Tibial artery (tissue), 4 donors: ENCODE measurements around the gene PDE1C.

Experiments
- DNase-seq, 2 donors: peaks; one replicate each; pipeline ENCODE4 v3.0.0-alpha.2; 2019
- H3K27ac ChIP-seq, 2 donors: fragments of 200-600 bp; sonication (generic) in 1 of 2; 1 replicate in 1 of 2; 2 replicates in 1 of 2; pipeline ENCODE4 v1.5.1; 2018 to 2019; ENCODE audit warnings: mild to moderate bottlenecking in 1 of 2
- H3K27me3 ChIP-seq, 2 donors: fragments of 200-600 bp; sonication (generic) in 1 of 2; one replicate each; pipeline versions ENCODE4 v1.5.1 to v1.6.0; 2016 to 2019
- H3K36me3 ChIP-seq, 3 donors: fragments of 200-600 bp; sonication (generic) in 2 of 3; one replicate each; pipeline ENCODE4 v1.5.1; 2016 to 2019; ENCODE audit warnings: mild to moderate bottlenecking in 2 of 3
- H3K4me1 ChIP-seq, 4 donors: fragments of 200-600 bp; sonication (generic) in 2 of 4; 1 replicate in 3 of 4; 2 replicates in 1 of 4; pipeline ENCODE4 v1.5.1; 2016 to 2019
- H3K4me3 ChIP-seq, 2 donors: fragments of 200-600 bp; sonication (generic) in 1 of 2; 1 replicate in 1 of 2; 2 replicates in 1 of 2; pipeline ENCODE4 v1.5.1; 2018 to 2019; ENCODE audit warnings: mild to moderate bottlenecking in 2 of 2
- H3K9me3 ChIP-seq, 3 donors: fragments of 200-600 bp; sonication (generic) in 1 of 3; one replicate each; pipeline ENCODE4 v1.5.1; 2016 to 2019
- intact Hi-C: fragments of 100-400 bp; cut with DNase I; formaldehyde crosslinking; loops from one replicate; pipeline ENCODE4 v1.15.0; 2023; ENCODE audit warnings: low total_unique reads
- TF ChIP-seq, protein P1 (sequence below), 2 experiments: fragments of 200-600 bp in 1 of 2; fragments of 450-650 bp in 1 of 2; IDR thresholded peaks; one replicate each; pipeline ENCODE4 v1.5.1; 2017 to 2019; ENCODE audit warnings: antibody characterized with exemption in 2 of 2, mild to moderate bottlenecking in 1 of 2, moderate library complexity in 1 of 2

Gene PDE1C

DNA sequence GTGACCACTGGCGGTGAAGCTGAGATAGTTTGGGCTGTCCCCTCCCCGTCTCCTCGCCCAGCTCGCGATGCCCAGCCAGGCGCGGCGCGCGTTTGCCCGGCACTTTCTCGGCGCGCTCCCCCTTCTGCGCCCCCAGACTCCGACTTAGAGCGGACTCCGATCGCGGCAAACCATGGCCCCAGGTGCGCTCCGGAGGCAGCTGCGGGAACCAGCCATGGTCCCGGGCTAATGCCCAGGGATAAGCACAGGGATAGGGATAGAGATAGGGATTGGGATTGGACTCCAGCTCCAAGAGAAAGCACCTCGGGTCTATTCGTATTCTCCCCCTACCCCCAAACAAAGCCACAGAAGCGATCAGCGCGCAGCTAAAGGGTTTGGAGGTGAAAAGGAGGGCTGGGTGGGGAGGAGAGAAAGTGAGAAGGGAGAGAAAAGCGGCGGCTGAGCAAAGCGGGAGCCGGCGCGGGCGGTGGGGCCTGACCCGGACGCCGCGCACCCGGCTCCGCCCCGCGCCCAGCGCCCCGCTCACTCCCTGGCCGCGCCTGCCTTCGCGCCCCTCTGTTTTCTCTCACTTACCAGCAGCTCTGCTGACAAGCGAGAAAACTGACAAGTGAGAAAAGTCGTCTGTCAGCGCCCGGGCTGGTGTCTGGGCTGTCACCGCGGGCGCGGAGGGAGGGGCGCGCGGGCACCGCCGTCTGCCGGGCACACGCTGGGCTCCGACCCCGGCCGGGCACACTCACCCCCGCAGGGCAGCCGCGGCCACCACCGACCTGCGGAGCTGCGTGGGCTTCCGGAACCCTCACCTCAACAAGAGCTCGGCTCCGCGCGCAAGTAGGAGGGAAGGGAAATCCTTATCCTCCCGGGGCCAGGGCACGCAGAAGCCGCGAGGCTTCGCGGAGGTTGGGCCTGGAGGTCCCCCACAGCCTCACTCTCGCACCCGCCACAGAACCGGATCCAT, at the start of gene PDE1C:
PDE1C (minus strand) TSS at position 2 of the 955 bp plus-strand sequence.
- H3K27ac ChIP-seq: peak within 1 kb of the TSS; percentile 86 to 87
- no peak for DNase-seq
- TF ChIP-seq, protein P1, sequence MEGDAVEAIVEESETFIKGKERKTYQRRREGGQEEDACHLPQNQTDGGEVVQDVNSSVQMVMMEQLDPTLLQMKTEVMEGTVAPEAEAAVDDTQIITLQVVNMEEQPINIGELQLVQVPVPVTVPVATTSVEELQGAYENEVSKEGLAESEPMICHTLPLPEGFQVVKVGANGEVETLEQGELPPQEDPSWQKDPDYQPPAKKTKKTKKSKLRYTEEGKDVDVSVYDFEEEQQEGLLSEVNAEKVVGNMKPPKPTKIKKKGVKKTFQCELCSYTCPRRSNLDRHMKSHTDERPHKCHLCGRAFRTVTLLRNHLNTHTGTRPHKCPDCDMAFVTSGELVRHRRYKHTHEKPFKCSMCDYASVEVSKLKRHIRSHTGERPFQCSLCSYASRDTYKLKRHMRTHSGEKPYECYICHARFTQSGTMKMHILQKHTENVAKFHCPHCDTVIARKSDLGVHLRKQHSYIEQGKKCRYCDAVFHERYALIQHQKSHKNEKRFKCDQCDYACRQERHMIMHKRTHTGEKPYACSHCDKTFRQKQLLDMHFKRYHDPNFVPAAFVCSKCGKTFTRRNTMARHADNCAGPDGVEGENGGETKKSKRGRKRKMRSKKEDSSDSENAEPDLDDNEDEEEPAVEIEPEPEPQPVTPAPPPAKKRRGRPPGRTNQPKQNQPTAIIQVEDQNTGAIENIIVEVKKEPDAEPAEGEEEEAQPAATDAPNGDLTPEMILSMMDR (IDR thresholded peaks at IDR 0.05): no peak
- no peaks in the 10 kb centered on the region for H3K36me3 ChIP-seq
- intact Hi-C loops: no loop called here
- H3K4me1 ChIP-seq: peaks cover 0 to 44% (median 14%) of the 10 kb centered on the region in 4 donors
- H3K4me3 ChIP-seq: peak within 1 kb of the TSS; percentile 73 to 79
- H3K27me3 ChIP-seq: no peaks in the 10 kb centered on the region
- H3K9me3 ChIP-seq: no peaks in the 10 kb centered on the region

DNA sequence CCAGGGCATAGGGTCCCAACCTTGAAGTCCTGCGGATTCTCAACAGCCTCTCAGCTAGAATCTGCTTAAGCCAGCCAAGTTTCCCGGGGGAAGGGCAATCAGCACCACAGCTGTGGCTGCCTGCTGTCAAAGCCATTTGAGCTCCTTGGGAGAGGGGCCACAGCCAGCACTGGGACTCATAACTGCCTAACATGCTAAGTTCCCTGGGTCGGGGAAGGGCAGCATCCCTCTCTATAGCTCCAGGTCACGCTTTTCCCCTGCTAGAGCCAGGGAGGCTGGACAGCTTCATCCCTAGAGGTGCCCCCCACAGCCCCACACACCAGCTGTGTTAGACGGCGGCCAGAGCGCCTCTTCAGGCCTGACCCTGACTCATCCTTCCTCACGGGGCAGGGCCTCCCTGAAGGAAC, 49.6 kb upstream of the PDE1C start:
- H3K9me3 ChIP-seq: no peaks in the 10 kb centered on the region
- H3K27ac ChIP-seq: no peak overlapping the region
- H3K4me1 ChIP-seq: no peaks in the 10 kb centered on the region
- H3K4me3 ChIP-seq: no peak overlapping the region
- H3K36me3 ChIP-seq: no peaks in the 10 kb centered on the region
- no peak for DNase-seq
- intact Hi-C loops: no loop called here
- no peaks in the 10 kb centered on the region for H3K27me3 ChIP-seq
- TF ChIP-seq, protein P1 (IDR thresholded peaks at IDR 0.05): no peak

DNA sequence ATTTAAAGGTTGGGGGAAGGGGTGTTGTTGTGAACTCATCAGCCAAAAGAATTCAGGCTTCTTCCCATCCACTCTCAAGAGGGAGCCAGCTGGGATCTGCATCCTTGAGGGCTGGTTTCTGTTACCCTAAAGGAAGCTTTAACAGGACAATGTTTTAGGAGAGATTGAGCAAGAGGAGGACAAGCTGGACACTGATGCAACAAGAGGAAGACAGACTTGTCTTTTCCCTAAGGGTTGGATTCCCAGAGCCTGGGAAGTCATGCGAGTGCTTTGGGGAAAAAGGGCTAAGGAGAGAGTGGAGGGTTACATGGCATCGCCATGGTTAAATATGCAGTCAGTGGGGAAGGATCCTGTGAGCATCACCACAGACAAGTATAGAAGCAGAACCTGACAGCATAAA, 47.6 kb upstream of the PDE1C start:
- H3K4me3 ChIP-seq: no peak overlapping the region

DNA sequence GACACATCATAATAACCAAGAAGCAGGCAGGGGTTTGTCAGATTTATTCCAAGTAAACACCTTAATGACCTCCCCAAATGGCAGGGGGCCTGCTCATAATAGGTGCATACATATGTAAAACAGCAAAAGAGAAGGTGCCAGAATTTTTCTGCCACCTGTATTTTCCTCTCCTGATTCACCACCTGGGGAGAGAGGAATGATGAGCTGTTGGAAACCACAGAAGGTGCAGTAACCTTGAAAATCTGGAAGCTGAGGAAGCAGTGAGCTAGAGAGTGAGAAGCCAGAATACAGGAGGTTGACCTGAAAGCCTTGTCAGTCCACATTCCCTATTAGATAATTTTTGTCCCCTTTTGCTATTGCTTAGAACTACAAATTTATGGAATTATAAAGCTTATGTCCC, 46.2 kb upstream of the PDE1C start:
- DNase-seq: no peak
- TF ChIP-seq, protein P1 (IDR thresholded peaks at IDR 0.05): no peak
- no peak overlapping the region for H3K4me3 ChIP-seq
- intact Hi-C loops: no loop called here
- peaks cover 0 to 12% (median 3%) of the 10 kb centered on the region in 3 donors for H3K9me3 ChIP-seq
- H3K4me1 ChIP-seq: no peaks in the 10 kb centered on the region
- H3K36me3 ChIP-seq: no peaks in the 10 kb centered on the region
- no peak overlapping the region for H3K27ac ChIP-seq
- no peaks in the 10 kb centered on the region for H3K27me3 ChIP-seq

More for the DNA sequence above, 47.6 kb upstream of the PDE1C start:
- no peaks in the 10 kb centered on the region for H3K9me3 ChIP-seq
- H3K27me3 ChIP-seq: no peaks in the 10 kb centered on the region
- no peaks in the 10 kb centered on the region for H3K36me3 ChIP-seq
- H3K4me1 ChIP-seq: no peaks in the 10 kb centered on the region
- intact Hi-C loops: no loop called here
- H3K27ac ChIP-seq: no peak overlapping the region
- TF ChIP-seq, protein P1 (IDR thresholded peaks at IDR 0.05): no peak
- DNase-seq: no peak

DNA sequence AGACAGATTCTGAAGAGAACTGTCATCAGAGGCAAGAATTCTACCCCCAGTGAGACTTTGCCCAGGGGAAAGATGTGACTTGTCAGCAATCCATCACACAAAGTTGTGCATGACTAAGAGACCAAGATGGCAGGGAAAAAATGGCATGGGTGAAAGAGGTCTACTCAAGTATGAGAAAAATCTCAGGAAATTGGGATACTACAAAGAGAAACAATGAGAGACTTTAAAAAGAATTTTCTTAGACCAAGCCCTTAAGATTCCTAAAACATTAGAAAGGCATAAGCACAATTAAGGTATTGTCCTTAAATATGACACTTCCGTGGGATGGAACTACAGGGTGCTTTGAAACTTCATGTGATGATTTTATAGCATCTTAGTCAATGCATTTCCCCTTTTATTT, 45.6 kb upstream of the PDE1C start:
- Histone ChIP-seq H3K36me3 (no peaks in the 10 kb centered on the region), H3K27me3 (no peaks in the 10 kb centered on the region), H3K9me3 (peaks cover 0 to 18% (median 9%) of the 10 kb centered on the region in 3 donors), H3K4me3 (no peak overlapping the region), H3K27ac (no peak overlapping the region), H3K4me1 (no peaks in the 10 kb centered on the region)
- intact Hi-C loops: no loop called here
- no peak for DNase-seq
- TF ChIP-seq, protein P1 (IDR thresholded peaks at IDR 0.05): no peak
